DOHH2 (cell line): ENCODE data around the gene NCKAP5.

Source experiments
- H3F3A ChIP-seq: fragments of 200-600 bp; sonication (generic), shearing (Covaris generic); 2 replicates; pipeline ENCODE4 v1.6.0; 2016; ENCODE audit warnings: antibody characterized with exemption, mild to moderate bottlenecking; ENCODE audit not compliant: control insufficient read depth, insufficient read depth
- H3K27ac ChIP-seq: fragments of 200-600 bp; sonication (generic); 2 replicates; pipeline ENCODE4 v1.5.1; 2014; ENCODE audit warnings: low read depth, mild to moderate bottlenecking, low read length, moderate library complexity
- H3K27me3 ChIP-seq: fragments of 200-600 bp; sonication (generic); 2 replicates; pipeline ENCODE4 v1.6.1; 2014; ENCODE audit warnings: mild to moderate bottlenecking, low read length, mixed read lengths; ENCODE audit not compliant: control insufficient read depth
- H3K36me3 ChIP-seq: fragments of 200-600 bp; sonication (generic); 2 replicates; pipeline ENCODE4 v1.6.1; 2014; ENCODE audit warnings: mild to moderate bottlenecking, low read length, moderate library complexity, mixed read lengths; ENCODE audit not compliant: control insufficient read depth
- H3K4me1 ChIP-seq: fragments of 200-600 bp; sonication (generic); 2 replicates; pipeline ENCODE4 v1.6.1; 2014; ENCODE audit warnings: mild to moderate bottlenecking, low read length, mixed read lengths; ENCODE audit not compliant: control insufficient read depth
- H3K4me2 ChIP-seq: fragments of 200-600 bp; sonication (generic); 2 replicates; pipeline ENCODE4 v1.6.0; 2014; ENCODE audit warnings: mild to moderate bottlenecking, low read length, moderate library complexity
- H3K4me3 ChIP-seq: fragments of 200-600 bp; sonication (generic); 2 replicates; pipeline ENCODE4 v1.5.1; 2014; ENCODE audit warnings: mild to moderate bottlenecking, low read length, mixed read lengths
- H3K79me2 ChIP-seq: fragments of 200-600 bp; sonication (generic); 2 replicates; pipeline ENCODE4 v1.6.1; 2014; ENCODE audit warnings: mild to moderate bottlenecking, low read length, mixed read lengths; ENCODE audit not compliant: control insufficient read depth
- H3K9me2 ChIP-seq: fragments of 200-600 bp; sonication (generic); replicated peaks from 2 replicates; pipeline ENCODE4 v1.6.1; 2014; ENCODE audit warnings: mild to moderate bottlenecking, low read length, mixed read lengths; ENCODE audit not compliant: control insufficient read depth
- H3K9me3 ChIP-seq: fragments of 200-600 bp; sonication (generic); 2 replicates; pipeline ENCODE4 v1.6.1; 2014; ENCODE audit warnings: antibody characterized with exemption, low read length, mixed read lengths; ENCODE audit not compliant: control insufficient read depth, insufficient read depth
- H4K20me1 ChIP-seq: fragments of 200-600 bp; sonication (generic); 2 replicates; pipeline ENCODE4 v1.6.0; 2014; ENCODE audit warnings: low read depth, mild to moderate bottlenecking, antibody characterized with exemption, low read length, moderate library complexity; ENCODE audit not compliant: control insufficient read depth, insufficient read depth
- CTCF ChIP-seq: fragments of 200-600 bp; sonication (generic); IDR thresholded peaks from one replicate; pipeline ENCODE4 v1.5.1; 2014; ENCODE audit warnings: antibody characterized with exemption, mild to moderate bottlenecking, low read depth, low read length; ENCODE audit not compliant: poor library complexity, severe bottlenecking
- EZH2phosphoT487 ChIP-seq: fragments of 200-600 bp; sonication (generic); IDR thresholded peaks from 2 replicates; pipeline ENCODE4 v1.6.1; 2017; ENCODE audit warnings: borderline replicate concordance, mild to moderate bottlenecking, antibody characterized with exemption, low read length, moderate library complexity, mixed read lengths

Gene NCKAP5

GRCh38 chr2:133169274-133169912 lies 398.9 kb downstream of the NCKAP5 start:
- Histone ChIP-seq H3K9me3 (no peaks in the 10 kb centered on the region), H3K9me2 (no peaks in the 10 kb centered on the region), H3K36me3 (no peaks in the 10 kb centered on the region), H3K4me2 (no peak overlapping the region), H3K4me1 (no peaks in the 10 kb centered on the region), H3K27ac (no peak overlapping the region), H3K79me2 (no peaks in the 10 kb centered on the region), H3K27me3 (no peaks in the 10 kb centered on the region), H3K4me3 (no peak overlapping the region), H4K20me1 (no peaks in the 10 kb centered on the region), H3F3A (no peaks in the 10 kb centered on the region)
- TF ChIP-seq CTCF: no peak
- no peak for TF ChIP-seq EZH2phosphoT487

- no peaks in the 10 kb centered on the region for H3K27me3 ChIP-seq
- H3K4me2 ChIP-seq: no peak overlapping the region
- no peaks in the 10 kb centered on the region for H3K9me2 ChIP-seq
- no peak overlapping the region for H3K4me3 ChIP-seq
- H3F3A ChIP-seq: no peaks in the 10 kb centered on the region
- TF ChIP-seq CTCF (no peak), EZH2phosphoT487 (no peak)
- no peak overlapping the region for H3K27ac ChIP-seq
- H3K9me3 ChIP-seq: no peaks in the 10 kb centered on the region
- no peaks in the 10 kb centered on the region for H4K20me1 ChIP-seq
- H3K36me3 ChIP-seq: no peaks in the 10 kb centered on the region
- no peaks in the 10 kb centered on the region for H3K79me2 ChIP-seq
- H3K4me1 ChIP-seq: no peaks in the 10 kb centered on the region
Measured at GRCh38 chr2:133167990-133168389, 400.3 kb downstream of the NCKAP5 start.

GRCh38 chr2:133167223-133167622 lies 401.0 kb downstream of the NCKAP5 start:
- Histone ChIP-seq H3K4me3 (no peak overlapping the region), H3K9me2 (no peaks in the 10 kb centered on the region), H3K79me2 (no peaks in the 10 kb centered on the region), H3K27me3 (no peaks in the 10 kb centered on the region), H3K4me1 (no peaks in the 10 kb centered on the region), H3K27ac (no peak overlapping the region), H3F3A (no peaks in the 10 kb centered on the region), H3K4me2 (no peak overlapping the region), H3K9me3 (no peaks in the 10 kb centered on the region), H3K36me3 (no peaks in the 10 kb centered on the region), H4K20me1 (no peaks in the 10 kb centered on the region)
- TF ChIP-seq EZH2phosphoT487: no peak
- TF ChIP-seq CTCF: no peak
